GM12878 (cell line): ENCODE measurements around the gene RPSA. TPM values are rescaled to one million over a fixed set of nuclear protein-coding genes. Genes with fewer than 3 reads are reported as not detected.
A peak's percentile ranks its signal among the peaks of the same experiment; 100 is the strongest.

ENCODE experiments used
- ATAC-seq: fragments of 200-7000 bp; cut with Tn5 transposase; 3 replicates; pipeline ENCODE4 v1.9.1; 2020; ENCODE audit warnings: mild to moderate bottlenecking, moderate library complexity
- BruUV-seq: library from RNA; stranded (reverse); fragments of 400-500 nt; replicated peaks from 2 replicates; lab custom pipeline; 2021; lab: Mats Ljungman, UMichigan
- CTCF ChIA-PET: fragments of 300-600 bp; sonication (Branson Sonifier 250); formaldehyde crosslinking; extraction: SDS; loops from one replicate; lab custom pipeline; 2021; ENCODE audit warnings: inconsistent platforms; lab: Yijun Ruan, JAX
- POLR2A ChIA-PET: fragments of 350-600 bp; formaldehyde crosslinking; extraction: SDS; loops from one replicate; lab custom pipeline; 2021; ENCODE audit warnings: inconsistent platforms; lab: Charles Lee
- RAD21 ChIA-PET: fragments of 300-600 bp; sonication (Branson Sonifier 250); formaldehyde crosslinking; loops from one replicate; lab custom pipeline; 2023; ENCODE audit warnings: antibody characterized with exemption; ENCODE audit not compliant: unreplicated experiment; lab: Charles Lee
- SMC1A ChIA-PET: fragments of 300-600 bp; sonication (Branson Sonifier 250); formaldehyde crosslinking; loops from one replicate; lab custom pipeline; 2023; ENCODE audit not compliant: unreplicated experiment, uncharacterized antibody; lab: Charles Lee
- DNase-seq: peaks from one replicate; pipeline ENCODE4 v3.0.0-alpha.2; 2011; ENCODE audit warnings: low read depth, low spot score
- FAIRE-seq: peaks from 3 replicates; lab custom pipeline; 2011; peaks lifted over from hg19 to GRCh38; lab: Jason Lieb, UNC
- H2AFZ ChIP-seq: 2 replicates; pipeline ENCODE4 v1.6.0; 2011; ENCODE audit warnings: low read depth, low read length, control low read depth; ENCODE audit not compliant: control insufficient read depth
- H3K27ac ChIP-seq: 2 replicates; pipeline ENCODE4 v1.5.1; 2011; ENCODE audit warnings: control low read depth; ENCODE audit not compliant: control insufficient read depth, insufficient read depth
- H3K27me3 ChIP-seq, 2 experiments: replicated peaks in 1 of 2; 2 replicates each; pipeline versions ENCODE4 v1.6.0 to v1.6.1; 2011; ENCODE audit warnings: low read length in 1 of 2; ENCODE audit not compliant: control insufficient read depth in 2 of 2, insufficient read depth in 2 of 2
- H3K36me3 ChIP-seq, 2 experiments: 2 replicates each; pipeline ENCODE4 v1.5.1; 2011; ENCODE audit warnings: low read length in 1 of 2; ENCODE audit not compliant: control insufficient read depth in 2 of 2, insufficient read depth in 2 of 2
- H3K4me1 ChIP-seq: 2 replicates; pipeline ENCODE4 v1.6.1; 2011; ENCODE audit warnings: mild to moderate bottlenecking, low read length, moderate library complexity, mixed read lengths; ENCODE audit not compliant: control insufficient read depth, insufficient read depth
- H3K4me2 ChIP-seq: 2 replicates; pipeline ENCODE4 v1.6.0; 2011; ENCODE audit warnings: control low read depth; ENCODE audit not compliant: control insufficient read depth, insufficient read depth
- H3K4me3 ChIP-seq: fragments of 200-600 bp; sonication (generic); 2 replicates; pipeline ENCODE4 v1.5.1; 2016
- H3K79me2 ChIP-seq: 2 replicates; pipeline ENCODE4 v1.6.0; 2011; ENCODE audit warnings: low read length; ENCODE audit not compliant: control insufficient read depth, insufficient read depth
- H3K9ac ChIP-seq: 2 replicates; pipeline ENCODE4 v1.8.0; 2011; ENCODE audit warnings: low read length, control low read depth, mixed read lengths; ENCODE audit not compliant: control insufficient read depth, insufficient read depth
- H3K9me3 ChIP-seq: replicated peaks from 3 replicates; pipeline ENCODE4 v1.5.1; 2011; ENCODE audit warnings: mild to moderate bottlenecking, low read length; ENCODE audit not compliant: control insufficient read depth, insufficient read depth
- H4K20me1 ChIP-seq: 2 replicates; pipeline ENCODE4 v1.6.0; 2011; ENCODE audit not compliant: control insufficient read depth, insufficient read depth
- BCL11A ChIP-seq: IDR thresholded peaks from 2 replicates; pipeline ENCODE4 v1.6.1; 2011; ENCODE audit warnings: low read depth, low read length
- HDGF ChIP-seq: fragments of 450-650 bp; IDR thresholded peaks from 2 replicates; pipeline ENCODE4 v1.6.1; 2016; ENCODE audit warnings: antibody characterized with exemption
- PAX8 ChIP-seq: fragments of 450-650 bp; IDR thresholded peaks from 2 replicates; pipeline ENCODE4 v1.6.1; 2017; ENCODE audit warnings: mild to moderate bottlenecking, moderate library complexity
- POLR2AphosphoS5 ChIP-seq: IDR thresholded peaks from 2 replicates; pipeline ENCODE4 v1.6.1; 2011; ENCODE audit warnings: mild to moderate bottlenecking, low read length, inconsistent platforms
- WGBS: methylation state at CpG from one replicate; pipeline ENCODE4 v1.1.6; 2016; ENCODE audit warnings: low lambda C conversion rate; ENCODE audit not compliant: insufficient replicate concordance, insufficient coverage; ENCODE audit errors: missing lambda C conversion rate; 5-methylcytosine and 5-hydroxymethylcytosine counted together
- in situ Hi-C: fragments of 300-500 bp; cut with MboI; formaldehyde crosslinking; loops from 9 replicates; pipeline ENCODE4 v1.14.3; 2018; ENCODE audit warnings: mixed read lengths
- intact Hi-C: fragments of 100-400 bp; cut with micrococcal nuclease; formaldehyde crosslinking; loops from one replicate; pipeline ENCODE4 v1.14.2; 2022; ENCODE audit not compliant: unreplicated experiment
- polyA plus RNA-seq, 11 experiments: library from polyadenylated mRNA; depleted of rRNA in 4 of 11; unstranded in 6 of 11; stranded (reverse) in 5 of 11; fragments of >200 nt; fragmentation: Nextera tagmentation in 4 of 11; fragmentation: Illumina TruSeq in 1 of 11; extraction: Ambion mirVana in 4 of 11; extraction: Trizol in 1 of 11; gene quantifications; 1 replicate in 1 of 11; 2 replicates in 10 of 11; pipeline versions ENCODE4 v1.2.1 to v1.2.3, GENCODE V29; 2011 to 2016; ENCODE audit warnings: inconsistent platforms in 2 of 11, missing spikeins in 2 of 11, low read depth in 1 of 11
- total RNA-seq, 4 experiments: library from RNA; depleted of rRNA in 3 of 4; stranded (reverse); fragments of >200 nt in 3 of 4; fragmentation: Illumina TruSeq in 1 of 4; extraction: Trizol in 1 of 4; gene quantifications; 2 replicates each; pipeline versions ENCODE4 v1.2.1 to v1.2.3, GENCODE V29; 2013 to 2021
- TF ChIP-seq, protein P1 (sequence below): fragments of 450-650 bp; IDR thresholded peaks from 2 replicates; pipeline ENCODE4 v1.6.1; 2016; ENCODE audit warnings: mild to moderate bottlenecking, moderate library complexity, borderline replicate concordance
- TF ChIP-seq, protein P2 (sequence below): fragments of 450-650 bp; IDR thresholded peaks from 2 replicates; pipeline ENCODE4 v1.6.1; 2016; ENCODE audit warnings: mild to moderate bottlenecking

The RPSA gene
- total and polyA plus RNA-seq, 10 of the 15 experiments (the other 5 are each of a cell fraction or from before 2014, with no cell fraction given): 1,012 to 5,036 (median 3,460) TPM

DNA sequence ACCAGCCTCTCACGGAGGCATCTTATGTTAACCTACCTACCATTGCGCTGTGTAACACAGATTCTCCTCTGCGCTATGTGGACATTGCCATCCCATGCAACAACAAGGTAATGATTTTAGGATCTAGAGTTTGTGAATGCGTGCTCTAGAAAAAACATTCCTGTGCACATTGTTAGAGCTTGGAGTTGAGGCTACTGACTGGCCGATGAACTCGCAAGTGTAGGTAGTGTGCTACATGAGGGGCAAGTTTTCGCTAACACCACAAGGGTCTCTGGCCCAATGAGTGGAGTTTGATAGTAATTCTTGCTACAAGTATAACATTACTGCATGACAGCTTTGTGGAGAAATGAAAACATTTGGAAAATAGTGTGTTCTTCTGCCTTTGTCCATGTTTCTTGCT, 4.4 kb downstream of the RPSA start:
- DNase-seq (no peak), FAIRE-seq (no peak)
- WGBS: 96% methylated on average over 7 of the region's 7 CpGs
- peak overlapping the region; percentile 39 for H3K4me2 ChIP-seq
- ChIA-PET POLR2A (no interaction called here), CTCF (no interaction called here)
- H3K9ac ChIP-seq: no peak overlapping the region
- no peaks in the 10 kb centered on the region for H3K27me3 ChIP-seq
- intact Hi-C loops: no loop called here
- TF ChIP-seq POLR2AphosphoS5 (0 out of 2 replicates have a peak, but pooled peaks have one; percentile 50), HDGF (no peak)
- TF ChIP-seq, all 136 proteins: peak for 1
- Histone ChIP-seq H3K36me3 (peaks cover 25 to 64% of the 10 kb centered on the region in 2 experiments), H3K79me2 (peaks cover 44% of the 10 kb centered on the region), H3K4me3 (no peak overlapping the region), H3K4me1 (no peaks in the 10 kb centered on the region), H3K9me3 (no peaks in the 10 kb centered on the region), H2AFZ (no peak overlapping the region), H4K20me1 (peaks cover 8% of the 10 kb centered on the region), H3K27ac (no peak overlapping the region)
- no peak for ATAC-seq
- in situ Hi-C loops: no loop called here
- ChIA-PET RAD21 (no interaction called here), SMC1A (no interaction called here)
- no TSS peak for BruUV-seq

DNA sequence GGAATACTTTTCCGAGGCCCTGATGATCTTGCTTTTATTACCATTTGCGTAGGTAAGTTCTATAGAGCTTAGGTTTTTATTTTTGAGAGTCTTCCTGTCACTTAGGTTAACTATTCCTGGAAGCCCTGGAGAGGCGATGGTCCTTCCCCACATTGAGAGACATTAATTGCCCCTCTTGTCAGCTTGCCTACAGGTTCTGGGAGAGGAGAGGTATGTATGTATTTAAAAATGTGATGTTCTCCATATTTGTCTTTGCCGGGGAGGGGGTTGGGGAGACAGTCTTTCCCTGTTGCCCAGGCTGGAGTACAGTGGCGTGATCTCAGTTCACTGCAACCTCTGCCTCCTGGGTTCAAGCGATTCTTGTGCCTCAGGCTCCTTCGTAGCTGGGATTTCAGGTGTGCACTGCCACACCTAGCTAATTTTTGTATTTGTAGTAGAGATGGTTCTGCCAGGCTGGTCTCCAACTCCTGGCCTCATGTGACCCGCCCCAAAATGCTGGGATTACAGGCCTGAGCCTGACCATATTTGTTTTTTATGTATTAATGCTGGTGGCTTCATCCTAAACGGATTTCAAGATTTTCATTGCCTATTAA, 6.2 kb downstream of the RPSA start:
- Histone ChIP-seq H3K4me3 (no peak overlapping the region), H4K20me1 (peaks cover 8% of the 10 kb centered on the region), H3K9ac (no peak overlapping the region), H3K36me3 (peaks cover 25 to 58% of the 10 kb centered on the region in 2 experiments), H3K9me3 (no peaks in the 10 kb centered on the region), H3K27ac (no peak overlapping the region), H3K4me1 (no peaks in the 10 kb centered on the region), H2AFZ (no peak overlapping the region), H3K79me2 (peaks cover 30% of the 10 kb centered on the region), H3K4me2 (no peak overlapping the region), H3K27me3 (no peaks in the 10 kb centered on the region)
- ChIA-PET POLR2A (no interaction called here), RAD21 (no interaction called here), SMC1A (interaction anchor here (0.8 to 2.0 kb wide), 4 partner anchors 14 to 35 kb away, joined by 3 to 4 read pairs (median 3); no protein-coding TSS in a partner anchor), CTCF (interaction anchor here (0.9 to 1.2 kb wide), 3 partner anchors 10 to 118 kb away, joined by 3 to 4 read pairs (median 3); no protein-coding TSS in a partner anchor)
- intact Hi-C loops: no loop called here
- in situ Hi-C loops: no loop called here
- no peak for DNase-seq
- WGBS: 88% methylated on average over 9 of the region's 9 CpGs
- no TSS peak for BruUV-seq
- ATAC-seq: no peak
- no peak for FAIRE-seq
- TF ChIP-seq PAX8 (no peak), BCL11A (no peak)
- TF ChIP-seq, protein P1, sequence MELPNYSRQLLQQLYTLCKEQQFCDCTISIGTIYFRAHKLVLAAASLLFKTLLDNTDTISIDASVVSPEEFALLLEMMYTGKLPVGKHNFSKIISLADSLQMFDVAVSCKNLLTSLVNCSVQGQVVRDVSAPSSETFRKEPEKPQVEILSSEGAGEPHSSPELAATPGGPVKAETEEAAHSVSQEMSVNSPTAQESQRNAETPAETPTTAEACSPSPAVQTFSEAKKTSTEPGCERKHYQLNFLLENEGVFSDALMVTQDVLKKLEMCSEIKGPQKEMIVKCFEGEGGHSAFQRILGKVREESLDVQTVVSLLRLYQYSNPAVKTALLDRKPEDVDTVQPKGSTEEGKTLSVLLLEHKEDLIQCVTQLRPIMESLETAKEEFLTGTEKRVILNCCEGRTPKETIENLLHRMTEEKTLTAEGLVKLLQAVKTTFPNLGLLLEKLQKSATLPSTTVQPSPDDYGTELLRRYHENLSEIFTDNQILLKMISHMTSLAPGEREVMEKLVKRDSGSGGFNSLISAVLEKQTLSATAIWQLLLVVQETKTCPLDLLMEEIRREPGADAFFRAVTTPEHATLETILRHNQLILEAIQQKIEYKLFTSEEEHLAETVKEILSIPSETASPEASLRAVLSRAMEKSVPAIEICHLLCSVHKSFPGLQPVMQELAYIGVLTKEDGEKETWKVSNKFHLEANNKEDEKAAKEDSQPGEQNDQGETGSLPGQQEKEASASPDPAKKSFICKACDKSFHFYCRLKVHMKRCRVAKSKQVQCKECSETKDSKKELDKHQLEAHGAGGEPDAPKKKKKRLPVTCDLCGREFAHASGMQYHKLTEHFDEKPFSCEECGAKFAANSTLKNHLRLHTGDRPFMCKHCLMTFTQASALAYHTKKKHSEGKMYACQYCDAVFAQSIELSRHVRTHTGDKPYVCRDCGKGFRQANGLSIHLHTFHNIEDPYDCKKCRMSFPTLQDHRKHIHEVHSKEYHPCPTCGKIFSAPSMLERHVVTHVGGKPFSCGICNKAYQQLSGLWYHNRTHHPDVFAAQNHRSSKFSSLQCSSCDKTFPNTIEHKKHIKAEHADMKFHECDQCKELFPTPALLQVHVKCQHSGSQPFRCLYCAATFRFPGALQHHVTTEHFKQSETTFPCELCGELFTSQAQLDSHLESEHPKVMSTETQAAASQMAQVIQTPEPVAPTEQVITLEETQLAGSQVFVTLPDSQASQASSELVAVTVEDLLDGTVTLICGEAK: no peak
- TF ChIP-seq, protein P2, sequence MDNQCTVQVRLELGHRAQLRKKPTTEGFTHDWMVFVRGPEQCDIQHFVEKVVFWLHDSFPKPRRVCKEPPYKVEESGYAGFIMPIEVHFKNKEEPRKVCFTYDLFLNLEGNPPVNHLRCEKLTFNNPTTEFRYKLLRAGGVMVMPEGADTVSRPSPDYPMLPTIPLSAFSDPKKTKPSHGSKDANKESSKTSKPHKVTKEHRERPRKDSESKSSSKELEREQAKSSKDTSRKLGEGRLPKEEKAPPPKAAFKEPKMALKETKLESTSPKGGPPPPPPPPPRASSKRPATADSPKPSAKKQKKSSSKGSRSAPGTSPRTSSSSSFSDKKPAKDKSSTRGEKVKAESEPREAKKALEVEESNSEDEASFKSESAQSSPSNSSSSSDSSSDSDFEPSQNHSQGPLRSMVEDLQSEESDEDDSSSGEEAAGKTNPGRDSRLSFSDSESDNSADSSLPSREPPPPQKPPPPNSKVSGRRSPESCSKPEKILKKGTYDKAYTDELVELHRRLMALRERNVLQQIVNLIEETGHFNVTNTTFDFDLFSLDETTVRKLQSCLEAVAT: no peak
